HG02981 (cell line): ENCODE data around the gene KLHL15.
A peak's percentile ranks its signal among the peaks of the same experiment; 100 is the strongest.

Source experiments
- ATAC-seq: cut with Tn5 transposase; IDR thresholded peaks from one replicate; pipeline ENCODE4 v1.9.1; 2021; ENCODE audit warnings: mild to moderate bottlenecking, moderate library complexity; ENCODE audit not compliant: unreplicated experiment

KLHL15 gene

DNA sequence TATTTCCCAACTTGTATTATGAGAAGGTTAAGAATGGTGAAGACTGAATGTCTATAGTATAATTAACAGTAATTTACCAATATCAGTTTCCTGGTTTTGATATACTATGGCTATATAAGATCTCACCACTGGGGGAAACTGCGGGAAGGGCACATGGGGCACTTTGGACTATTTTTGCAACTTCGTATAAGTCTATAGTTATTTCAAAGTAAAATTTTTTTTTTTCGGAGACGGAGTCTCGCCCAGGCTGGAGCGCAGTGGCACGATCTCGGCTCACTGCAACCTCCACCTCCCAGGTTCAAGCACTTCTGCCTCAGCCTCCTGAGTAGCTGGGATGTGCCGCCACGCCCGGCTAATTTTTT lies 73.1 kb downstream of the KLHL15 start:
- no peak for ATAC-seq

DNA sequence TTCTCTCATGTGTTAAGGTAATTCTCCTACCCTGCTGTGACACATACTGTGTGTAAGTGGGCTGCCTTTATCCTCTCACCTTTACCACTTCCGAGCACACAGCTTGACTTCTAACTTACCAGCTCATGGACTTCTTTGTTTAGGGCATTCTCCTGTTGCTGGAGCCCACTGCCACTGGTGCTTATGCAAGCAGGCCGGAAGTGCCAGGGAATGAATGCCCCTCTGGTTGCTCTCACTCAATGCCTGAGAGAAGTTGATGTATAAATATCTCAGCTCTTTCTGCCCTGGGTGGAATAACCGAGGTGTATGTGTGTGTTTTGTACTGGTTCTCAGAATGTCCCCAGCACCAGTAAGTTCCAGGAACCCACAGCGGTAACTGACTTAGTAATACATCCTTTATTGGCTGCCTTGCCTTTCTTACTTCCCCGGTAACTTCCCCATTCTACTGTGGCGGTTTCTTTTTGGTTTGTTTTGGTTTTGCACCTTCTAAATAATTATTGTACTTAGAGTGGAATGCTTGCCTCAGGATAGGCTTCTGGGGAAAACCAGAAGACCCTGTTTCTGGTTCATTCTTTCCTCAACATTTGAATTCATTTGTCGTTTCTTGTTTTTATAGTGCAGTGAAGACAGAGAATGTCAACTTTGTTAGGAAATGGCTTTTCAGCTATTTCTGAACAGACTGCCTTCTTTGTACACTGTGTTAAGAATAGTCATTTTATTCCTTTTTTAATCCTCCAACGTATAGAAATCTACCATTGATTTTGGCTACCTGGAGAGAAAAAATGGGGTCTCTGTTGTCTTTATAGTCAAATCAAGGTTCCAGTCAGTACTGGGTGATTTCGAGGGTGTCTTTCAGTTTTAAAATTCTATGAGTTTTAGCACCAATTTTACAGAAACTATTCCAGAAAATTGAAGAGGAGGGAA lies 73.7 kb downstream of the KLHL15 start:
- ATAC-seq, result peak; percentile 95

DNA sequence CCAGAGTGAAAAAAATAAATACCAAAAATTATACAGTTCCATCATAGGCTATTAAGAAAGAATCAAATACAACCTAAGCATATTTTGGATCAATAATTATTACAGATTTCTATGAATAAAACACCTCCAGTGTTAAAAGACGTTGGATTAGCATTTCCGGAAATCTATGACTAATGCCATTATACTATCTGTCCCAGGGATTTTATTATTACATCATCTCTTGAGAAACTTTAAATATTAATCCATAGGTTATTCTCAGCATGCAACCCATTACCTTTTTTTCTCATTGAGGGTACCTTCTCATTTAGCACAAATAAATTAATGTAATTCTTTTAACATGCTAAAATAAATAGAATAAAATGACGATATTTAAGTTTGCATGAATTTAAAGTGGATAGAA lies 74.6 kb downstream of the KLHL15 start:
- ATAC-seq, result no peak

DNA sequence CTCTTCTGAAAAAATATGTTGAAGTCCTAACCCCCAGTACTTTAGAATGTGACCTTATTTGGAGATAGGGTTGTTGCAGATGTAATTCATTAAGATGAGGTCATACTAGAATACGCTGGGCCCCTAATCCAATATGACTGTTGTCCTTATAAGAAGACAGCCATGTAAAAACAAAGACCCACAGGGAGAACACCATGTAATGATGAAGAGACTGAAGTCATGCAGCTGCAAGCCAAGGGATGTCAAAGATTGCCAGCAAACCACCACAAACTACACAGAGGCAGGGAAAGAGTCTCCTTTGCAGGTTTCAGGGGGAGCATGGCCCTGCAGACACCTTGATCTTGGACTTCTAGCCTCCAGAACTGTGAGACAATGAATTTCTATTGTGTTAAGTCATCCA lies 81.8 kb downstream of the KLHL15 start:
- ATAC-seq, result no peak

DNA sequence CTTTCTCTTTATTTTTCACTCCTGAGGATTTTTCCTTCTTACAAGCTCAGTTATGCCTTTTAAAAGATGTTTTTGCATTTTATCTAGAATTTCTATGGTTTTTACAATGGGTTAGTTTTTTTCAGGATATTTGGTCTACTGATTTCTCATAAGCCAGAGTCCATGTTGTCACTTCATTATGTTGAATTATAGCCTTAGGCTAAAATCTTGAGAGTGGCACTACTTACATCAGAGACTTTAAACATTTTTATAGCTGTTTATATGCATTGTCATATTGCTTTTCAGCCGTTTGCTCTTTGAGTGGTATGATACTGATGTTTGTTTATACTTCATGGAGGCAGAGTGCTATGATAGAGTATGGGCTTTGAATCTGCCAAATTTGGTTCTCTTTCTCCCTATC lies 82.8 kb downstream of the KLHL15 start:
- ATAC-seq, result no peak

DNA sequence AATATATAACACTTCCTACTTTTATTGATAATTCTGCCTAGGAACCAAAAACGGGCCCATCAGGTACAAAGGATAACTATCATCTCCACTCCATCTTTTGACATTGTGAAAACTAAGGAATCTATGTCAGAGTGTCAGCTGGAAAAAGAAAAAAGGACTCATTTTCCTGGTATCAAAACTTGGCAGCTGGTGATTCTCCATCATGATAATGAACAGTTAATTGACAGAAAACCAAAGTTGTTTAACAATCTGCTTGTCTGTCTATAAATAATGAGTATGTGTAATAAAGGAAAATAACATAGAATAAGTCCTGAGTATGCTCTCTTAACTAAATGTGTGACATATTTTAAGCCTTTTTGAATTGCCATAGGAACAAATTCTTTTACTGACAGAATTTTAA lies 87.8 kb downstream of the KLHL15 start:
- no peak for ATAC-seq

DNA sequence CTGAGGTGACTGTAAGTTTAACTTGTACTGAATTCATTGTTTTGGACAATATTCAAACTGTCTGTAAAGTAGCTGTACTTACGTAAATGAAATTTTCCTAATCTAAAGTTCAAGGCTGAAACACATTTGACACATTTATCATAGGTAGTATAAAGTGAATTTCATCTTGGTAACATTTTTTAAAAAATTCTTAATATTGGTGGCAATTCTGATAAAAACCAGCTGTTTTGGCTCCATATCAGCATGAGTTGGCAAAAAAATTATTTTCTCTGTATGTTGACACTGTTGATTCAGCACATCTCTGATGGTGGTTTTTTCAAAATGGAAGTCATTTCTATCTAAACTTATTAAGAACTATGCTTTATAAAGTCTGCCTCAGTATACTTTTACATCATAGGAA lies 88.3 kb downstream of the KLHL15 start:
- ATAC-seq, result no peak

DNA sequence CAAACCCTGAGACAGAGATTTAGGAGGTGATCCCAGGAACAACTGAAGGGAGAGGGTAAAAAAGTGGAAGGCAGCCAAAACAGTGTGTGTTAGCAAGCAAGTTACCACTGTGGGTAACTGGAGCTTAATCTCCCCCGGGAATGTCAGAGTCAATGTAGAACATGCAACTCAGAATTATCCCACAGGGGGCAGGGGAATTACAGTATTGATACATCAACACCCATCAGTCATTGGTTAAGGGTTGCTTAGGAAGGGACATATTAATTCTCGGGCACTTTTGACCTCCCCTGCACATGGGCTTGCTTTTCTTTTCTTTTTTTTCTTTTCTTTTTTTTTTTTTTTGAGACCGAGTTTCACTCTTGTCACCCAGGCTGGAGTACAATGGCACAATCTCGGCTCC lies 89.9 kb downstream of the KLHL15 start:
- ATAC-seq, result no peak

DNA sequence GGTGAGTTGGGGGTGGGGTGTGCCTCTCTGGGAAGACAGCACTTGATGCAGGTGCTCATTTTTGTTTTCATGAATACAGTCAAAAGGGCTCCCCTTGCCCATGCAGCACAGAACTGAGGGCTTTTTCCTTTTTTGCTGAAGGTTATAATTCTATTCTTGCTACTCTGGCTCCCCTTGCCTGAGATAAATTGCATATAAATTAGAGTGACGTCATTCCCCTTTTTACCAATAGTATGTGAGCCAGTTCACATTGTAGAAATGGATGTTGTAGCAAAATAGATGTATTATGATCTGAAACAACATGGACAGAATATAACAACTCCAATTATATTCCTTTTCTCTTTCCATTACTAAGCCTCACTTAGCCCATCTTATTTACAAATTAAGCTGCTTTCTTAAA lies 90.8 kb downstream of the KLHL15 start:
- ATAC-seq, result no peak

DNA sequence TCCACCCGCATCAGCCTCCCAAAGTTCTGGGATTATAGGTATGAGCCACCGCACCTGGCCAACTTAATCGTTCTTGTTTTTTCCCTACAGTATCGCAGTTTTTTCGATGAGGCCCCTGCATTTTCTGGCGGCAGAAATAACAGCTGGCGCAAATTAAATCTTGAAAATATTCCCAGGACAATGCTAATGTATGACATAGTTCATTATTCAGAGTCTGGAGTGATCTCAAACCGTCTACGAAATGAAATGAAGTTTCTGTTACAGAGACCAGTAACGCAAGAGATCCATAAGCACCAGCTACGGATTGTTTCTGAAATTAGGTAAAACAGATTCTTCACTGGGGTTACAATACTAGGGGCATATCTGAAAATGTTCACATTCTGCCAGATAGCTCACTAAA lies 91.9 kb downstream of the KLHL15 start:
- no peak for ATAC-seq
